BLaER1 treated with 17β-estradiol and CSF1 and Interleukin-3, amounts not matched to agents 10 nM and 100 nM (cell line): ENCODE data around the gene MYOD1.

ENCODE experiments used
- H3K27ac ChIP-seq, 11 experiments: shearing (Covaris generic); formaldehyde crosslinking; 2 replicates each; pipeline ENCODE4 v1.8.1; 2022
- H3K27me3 ChIP-seq, 11 experiments: shearing (Covaris generic); formaldehyde crosslinking; 2 replicates each; pipeline ENCODE4 v1.8.1; 2022
- H3K36me3 ChIP-seq, 11 experiments: shearing (Covaris generic); formaldehyde crosslinking; 2 replicates each; pipeline ENCODE4 v1.8.1; 2022
- H3K4me1 ChIP-seq, 10 experiments: shearing (Covaris generic); formaldehyde crosslinking; 2 replicates each; pipeline ENCODE4 v1.8.1; 2022
- H3K4me2 ChIP-seq, 11 experiments: shearing (Covaris generic); formaldehyde crosslinking; 2 replicates each; pipeline ENCODE4 v1.8.1; 2022
- H3K4me3 ChIP-seq, 10 experiments: shearing (Covaris generic); formaldehyde crosslinking; 2 replicates each; pipeline ENCODE4 v1.8.1; 2022
- H3K9ac ChIP-seq, 11 experiments: shearing (Covaris generic); formaldehyde crosslinking; 2 replicates each; pipeline ENCODE4 v1.8.1; 2022
- H3K9me3 ChIP-seq, 11 experiments: shearing (Covaris generic); formaldehyde crosslinking; replicated peaks in 1 of 11; 2 replicates each; pipeline ENCODE4 v1.8.1; 2022
- H4K20me1 ChIP-seq, 11 experiments: shearing (Covaris generic); formaldehyde crosslinking; 2 replicates each; pipeline ENCODE4 v1.8.1; 2022
- Cebpa-rat ChIP-seq, 11 experiments: shearing (Covaris generic); IDR thresholded peaks; 2 replicates each; pipeline ENCODE4 v1.8.1; 2022

MYOD1 gene

GRCh38 chr11:17742019-17742418 is 22.6 kb downstream of the MYOD1 start:
- no peak overlapping the region for H3K27ac ChIP-seq
- H3K4me3 ChIP-seq = no peak overlapping the region
- peaks cover 0 to 8% (median 0%) of the 10 kb centered on the region in 11 experiments; a peak in 1 of 22 replicates for H3K27me3 ChIP-seq
- peaks cover 0 to 46% (median 2%) of the 10 kb centered on the region in 11 experiments; a peak in 10 of 22 replicates for H4K20me1 ChIP-seq
- H3K4me2 ChIP-seq = no peak overlapping the region
- TF ChIP-seq Cebpa-rat (IDR thresholded peaks at IDR 0.05) = no peak
- no peaks in the 10 kb centered on the region for H3K9me3 ChIP-seq
- H3K9ac ChIP-seq = no peak overlapping the region
- peaks cover 7 to 25% (median 21%) of the 10 kb centered on the region in 10 experiments; a peak in 19 of 20 replicates for H3K4me1 ChIP-seq
- no peaks in the 10 kb centered on the region for H3K36me3 ChIP-seq

- Histone ChIP-seq H3K27me3 (peaks cover 0 to 8% (median 0%) of the 10 kb centered on the region in 11 experiments; a peak in 1 of 22 replicates), H3K36me3 (no peaks in the 10 kb centered on the region), H3K9ac (no peak overlapping the region), H3K4me2 (no peak overlapping the region), H3K4me1 (peaks cover 0 to 13% (median 9%) of the 10 kb centered on the region in 10 experiments; a peak in 17 of 20 replicates), H3K27ac (no peak overlapping the region), H4K20me1 (peaks cover 0 to 49% (median 0%) of the 10 kb centered on the region in 11 experiments; a peak in 5 of 22 replicates), H3K4me3 (no peak overlapping the region), H3K9me3 (no peaks in the 10 kb centered on the region)
- TF ChIP-seq Cebpa-rat (IDR thresholded peaks at IDR 0.05) = no peak
Observed at GRCh38 chr11:17743026-17743807, 23.8 kb downstream of the MYOD1 start.

- Histone ChIP-seq H3K4me3 (no peak overlapping the region), H3K4me2 (no peak overlapping the region), H3K9ac (no peak overlapping the region), H4K20me1 (peaks cover 0 to 45% (median 0%) of the 10 kb centered on the region in 11 experiments; a peak in 4 of 22 replicates), H3K4me1 (peaks cover 0 to 7% (median 3%) of the 10 kb centered on the region in 10 experiments; a peak in 17 of 20 replicates), H3K9me3 (no peaks in the 10 kb centered on the region), H3K36me3 (no peaks in the 10 kb centered on the region), H3K27ac (no peak overlapping the region), H3K27me3 (peaks cover 0 to 3% (median 0%) of the 10 kb centered on the region in 11 experiments; a peak in 1 of 22 replicates)
- TF ChIP-seq Cebpa-rat (IDR thresholded peaks at IDR 0.05) = no peak
Observed at GRCh38 chr11:17743808-17744119, 24.4 kb downstream of the MYOD1 start.

- Histone ChIP-seq H3K9ac (no peak overlapping the region), H3K4me1 (peaks cover 0 to 3% (median 0%) of the 10 kb centered on the region in 10 experiments; a peak in 4 of 20 replicates), H4K20me1 (peaks cover 0 to 41% (median 0%) of the 10 kb centered on the region in 11 experiments; a peak in 4 of 22 replicates), H3K9me3 (no peaks in the 10 kb centered on the region), H3K27me3 (no peaks in the 10 kb centered on the region), H3K4me3 (no peak overlapping the region), H3K36me3 (no peaks in the 10 kb centered on the region), H3K4me2 (no peak overlapping the region), H3K27ac (no peak overlapping the region)
- TF ChIP-seq Cebpa-rat (IDR thresholded peaks at IDR 0.05) = no peak
Observed at GRCh38 chr11:17744151-17744940, 25.0 kb downstream of the MYOD1 start.

GRCh38 chr11:17745023-17745772 is 25.8 kb downstream of the MYOD1 start:
- no peak for TF ChIP-seq Cebpa-rat (IDR thresholded peaks at IDR 0.05)
- no peaks in the 10 kb centered on the region for H3K36me3 ChIP-seq
- no peaks in the 10 kb centered on the region for H3K9me3 ChIP-seq
- H3K27me3 ChIP-seq = no peaks in the 10 kb centered on the region
- no peak overlapping the region for H3K4me2 ChIP-seq
- H3K27ac ChIP-seq = no peak overlapping the region
- H3K9ac ChIP-seq = no peak overlapping the region
- no peak overlapping the region for H3K4me3 ChIP-seq
- H3K4me1 ChIP-seq = peaks cover 0 to 11% (median 0%) of the 10 kb centered on the region in 10 experiments; a peak in 7 of 20 replicates
- peaks cover 0 to 38% (median 0%) of the 10 kb centered on the region in 11 experiments; a peak in 4 of 22 replicates for H4K20me1 ChIP-seq

- no peaks in the 10 kb centered on the region for H3K27me3 ChIP-seq
- H3K4me3 ChIP-seq = no peak overlapping the region
- no peak for TF ChIP-seq Cebpa-rat (IDR thresholded peaks at IDR 0.05)
- H3K9ac ChIP-seq = no peak overlapping the region
- H3K27ac ChIP-seq = no peak overlapping the region
- no peaks in the 10 kb centered on the region for H3K36me3 ChIP-seq
- H4K20me1 ChIP-seq = peaks cover 0 to 30% (median 0%) of the 10 kb centered on the region in 11 experiments; a peak in 3 of 22 replicates
- no peaks in the 10 kb centered on the region for H3K9me3 ChIP-seq
- no peak overlapping the region for H3K4me2 ChIP-seq
- H3K4me1 ChIP-seq = peaks cover 0 to 18% (median 0%) of the 10 kb centered on the region in 10 experiments; a peak in 9 of 20 replicates
Observed at GRCh38 chr11:17746096-17746495, 26.7 kb downstream of the MYOD1 start.

GRCh38 chr11:17747131-17747955 is 28.0 kb downstream of the MYOD1 start:
- no peaks in the 10 kb centered on the region for H3K36me3 ChIP-seq
- H3K27me3 ChIP-seq = no peaks in the 10 kb centered on the region
- H3K27ac ChIP-seq = no peak overlapping the region
- H3K4me1 ChIP-seq = peaks cover 0 to 30% (median 12%) of the 10 kb centered on the region in 10 experiments; a peak in 17 of 20 replicates
- H3K9me3 ChIP-seq = no peaks in the 10 kb centered on the region
- H4K20me1 ChIP-seq = peaks cover 0 to 26% (median 0%) of the 10 kb centered on the region in 11 experiments; a peak in 2 of 22 replicates
- H3K9ac ChIP-seq = no peak overlapping the region
- TF ChIP-seq Cebpa-rat (IDR thresholded peaks at IDR 0.05) = no peak
- no peak overlapping the region for H3K4me3 ChIP-seq
- no peak overlapping the region for H3K4me2 ChIP-seq

DNA sequence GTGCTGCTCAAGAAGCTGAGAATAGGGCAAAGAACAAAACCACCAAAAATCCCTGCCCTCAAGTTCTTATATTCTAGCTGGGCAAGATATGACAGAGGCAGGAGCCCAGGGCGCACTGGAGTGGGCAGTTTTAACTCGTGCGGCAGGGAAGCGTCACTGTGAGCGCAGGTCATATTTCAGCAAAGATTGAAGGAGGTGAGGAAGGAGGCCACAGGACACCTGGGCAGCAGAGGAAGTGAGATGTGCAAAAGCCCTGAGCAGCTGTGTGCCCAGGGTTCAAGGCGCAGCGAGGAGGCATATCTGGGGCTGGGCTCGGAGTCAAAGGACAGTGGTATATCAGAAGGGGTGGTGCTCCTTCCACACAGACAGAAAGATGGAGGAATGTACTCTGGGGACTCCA is 28.7 kb downstream of the MYOD1 start:
- Histone ChIP-seq H3K27ac (no peak overlapping the region), H3K36me3 (no peaks in the 10 kb centered on the region), H3K4me3 (no peak overlapping the region), H3K4me2 (no peak overlapping the region), H3K9ac (no peak overlapping the region), H3K4me1 (peaks cover 0 to 37% (median 19%) of the 10 kb centered on the region in 10 experiments; a peak in 18 of 20 replicates), H4K20me1 (peaks cover 0 to 21% (median 0%) of the 10 kb centered on the region in 11 experiments; a peak in 2 of 22 replicates), H3K27me3 (no peaks in the 10 kb centered on the region), H3K9me3 (no peaks in the 10 kb centered on the region)
- no peak for TF ChIP-seq Cebpa-rat (IDR thresholded peaks at IDR 0.05)
